ENCODE measurements around the gene TNRC6C. TPM values are rescaled to one million over a fixed set of nuclear protein-coding genes. Genes with fewer than 3 reads are reported as not detected.

TNRC6C gene
- total RNA-seq, 1 donor from 2014 or later = 28.7 TPM

DNA sequence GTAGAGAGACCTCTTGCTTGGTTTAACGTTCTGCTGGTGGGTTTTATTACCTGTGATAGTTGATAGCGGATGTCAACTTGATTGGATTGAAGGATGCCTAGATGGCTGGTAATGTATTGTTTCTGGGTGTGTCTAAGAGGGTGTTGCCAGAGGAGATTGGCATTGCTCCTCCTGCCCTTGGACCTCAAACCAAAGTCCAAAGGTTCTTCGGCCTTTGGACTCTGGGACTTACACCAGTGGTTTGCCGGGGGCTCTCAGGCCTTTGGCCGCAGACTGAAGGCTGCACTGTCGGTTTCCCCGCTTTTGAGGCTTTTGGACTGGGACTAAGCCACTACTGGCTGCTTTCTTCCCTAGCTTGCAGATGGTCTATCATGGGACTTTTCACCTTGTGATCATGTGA is 17.5 kb upstream of the TNRC6C start:
- peaks cover 34% of the 10 kb centered on the region for H3K27me3 Mint-ChIP-seq (ENCODE audit: unreplicated experiment)
- DNase-seq (ENCODE audit: extremely low spot score, unreplicated experiment) = no peak
- TF ChIP-seq, protein P1, sequence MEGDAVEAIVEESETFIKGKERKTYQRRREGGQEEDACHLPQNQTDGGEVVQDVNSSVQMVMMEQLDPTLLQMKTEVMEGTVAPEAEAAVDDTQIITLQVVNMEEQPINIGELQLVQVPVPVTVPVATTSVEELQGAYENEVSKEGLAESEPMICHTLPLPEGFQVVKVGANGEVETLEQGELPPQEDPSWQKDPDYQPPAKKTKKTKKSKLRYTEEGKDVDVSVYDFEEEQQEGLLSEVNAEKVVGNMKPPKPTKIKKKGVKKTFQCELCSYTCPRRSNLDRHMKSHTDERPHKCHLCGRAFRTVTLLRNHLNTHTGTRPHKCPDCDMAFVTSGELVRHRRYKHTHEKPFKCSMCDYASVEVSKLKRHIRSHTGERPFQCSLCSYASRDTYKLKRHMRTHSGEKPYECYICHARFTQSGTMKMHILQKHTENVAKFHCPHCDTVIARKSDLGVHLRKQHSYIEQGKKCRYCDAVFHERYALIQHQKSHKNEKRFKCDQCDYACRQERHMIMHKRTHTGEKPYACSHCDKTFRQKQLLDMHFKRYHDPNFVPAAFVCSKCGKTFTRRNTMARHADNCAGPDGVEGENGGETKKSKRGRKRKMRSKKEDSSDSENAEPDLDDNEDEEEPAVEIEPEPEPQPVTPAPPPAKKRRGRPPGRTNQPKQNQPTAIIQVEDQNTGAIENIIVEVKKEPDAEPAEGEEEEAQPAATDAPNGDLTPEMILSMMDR (IDR thresholded peaks at IDR 0.05) = no peak
- no peaks in the 10 kb centered on the region for H3K9me3 Mint-ChIP-seq (ENCODE audit: unreplicated experiment)
- no peak overlapping the region for H3K27ac Mint-ChIP-seq (ENCODE audit: unreplicated experiment)
- H3K36me3 Mint-ChIP-seq (ENCODE audit: unreplicated experiment) = no peaks in the 10 kb centered on the region
- peaks cover 5% of the 10 kb centered on the region for H3K4me1 Mint-ChIP-seq (ENCODE audit: unreplicated experiment)
- no peak overlapping the region for H3K4me3 Mint-ChIP-seq (ENCODE audit: unreplicated experiment)

DNA sequence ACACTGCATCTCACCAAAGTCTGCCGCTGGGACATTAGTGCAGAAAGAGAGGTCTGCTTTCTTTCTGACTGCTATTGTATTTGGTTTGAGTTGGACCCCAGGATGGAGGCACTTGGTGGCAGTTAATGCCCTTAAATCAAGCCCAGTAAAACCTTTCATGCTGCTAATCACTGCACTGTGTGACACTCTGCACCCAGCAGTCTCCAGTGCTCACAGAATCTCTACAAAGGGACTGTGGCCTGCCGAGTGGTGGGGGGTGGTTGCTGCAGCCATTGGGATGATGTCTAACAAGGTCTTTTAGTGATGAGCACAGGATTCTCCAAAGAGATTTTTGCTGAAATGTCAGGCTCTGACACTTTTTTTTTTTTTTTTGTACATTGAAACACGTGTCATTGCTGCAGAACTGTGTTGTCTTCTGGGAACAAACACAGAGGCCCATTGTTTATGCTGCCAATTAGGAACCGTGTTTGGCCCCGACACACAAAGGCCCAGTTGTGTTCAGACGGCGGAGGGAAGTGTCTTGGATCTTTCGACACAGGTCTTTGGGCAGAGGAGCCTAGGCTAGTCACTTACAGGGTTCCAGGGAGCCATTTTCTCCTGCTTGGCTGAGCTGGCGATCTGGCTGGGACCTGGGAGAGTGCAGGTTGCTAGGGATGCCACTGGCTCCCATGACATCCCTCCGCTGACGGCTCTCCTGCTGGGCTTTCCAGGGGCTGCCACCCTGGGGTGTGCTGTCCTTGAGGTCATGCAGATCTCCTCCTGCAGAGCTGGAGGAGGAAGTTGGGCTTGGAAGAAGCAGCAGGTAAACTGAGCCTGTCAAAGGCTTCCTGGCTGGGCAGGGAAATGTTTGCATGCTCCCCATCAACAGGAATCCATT is 16.2 kb upstream of the TNRC6C start:
- Mint-ChIP-seq H3K4me3 (ENCODE audit: unreplicated experiment) (no peak overlapping the region), H3K4me1 (ENCODE audit: unreplicated experiment) (peaks cover 5% of the 10 kb centered on the region), H3K9me3 (ENCODE audit: unreplicated experiment) (no peaks in the 10 kb centered on the region), H3K27ac (ENCODE audit: unreplicated experiment) (no peak overlapping the region), H3K36me3 (ENCODE audit: unreplicated experiment) (no peaks in the 10 kb centered on the region), H3K27me3 (ENCODE audit: unreplicated experiment) (peaks cover 22% of the 10 kb centered on the region)
- TF ChIP-seq, protein P1 (IDR thresholded peaks at IDR 0.05) = no peak
- no peak for DNase-seq (ENCODE audit: extremely low spot score, unreplicated experiment)

DNA sequence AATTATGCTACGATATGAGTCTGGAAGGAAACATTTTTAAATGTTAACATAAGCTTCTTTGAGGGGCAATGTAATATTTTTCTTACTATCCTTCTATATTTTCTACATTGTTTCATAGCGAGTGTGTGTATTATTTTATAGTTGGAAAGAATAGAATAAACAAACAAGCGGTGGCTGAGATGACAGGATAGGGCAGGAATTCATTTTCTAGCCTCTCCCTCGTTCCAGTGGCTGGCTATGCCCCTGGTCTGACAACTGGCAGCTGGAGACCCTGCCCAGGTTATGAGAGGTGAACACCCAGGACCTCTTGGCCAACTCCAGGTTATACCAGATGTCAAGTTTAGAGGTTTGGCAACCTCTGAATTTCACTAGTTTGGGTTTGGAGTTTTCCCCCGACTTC is 14.5 kb upstream of the TNRC6C start:
- H3K4me3 Mint-ChIP-seq (ENCODE audit: unreplicated experiment) = no peak overlapping the region
- DNase-seq (ENCODE audit: extremely low spot score, unreplicated experiment) = no peak
- H3K36me3 Mint-ChIP-seq (ENCODE audit: unreplicated experiment) = no peaks in the 10 kb centered on the region
- H3K9me3 Mint-ChIP-seq (ENCODE audit: unreplicated experiment) = peaks cover 6% of the 10 kb centered on the region
- H3K27ac Mint-ChIP-seq (ENCODE audit: unreplicated experiment) = no peak overlapping the region
- H3K4me1 Mint-ChIP-seq (ENCODE audit: unreplicated experiment) = peaks cover 5% of the 10 kb centered on the region
- peaks cover 16% of the 10 kb centered on the region for H3K27me3 Mint-ChIP-seq (ENCODE audit: unreplicated experiment)
- TF ChIP-seq, protein P1 (IDR thresholded peaks at IDR 0.05) = no peak

DNA sequence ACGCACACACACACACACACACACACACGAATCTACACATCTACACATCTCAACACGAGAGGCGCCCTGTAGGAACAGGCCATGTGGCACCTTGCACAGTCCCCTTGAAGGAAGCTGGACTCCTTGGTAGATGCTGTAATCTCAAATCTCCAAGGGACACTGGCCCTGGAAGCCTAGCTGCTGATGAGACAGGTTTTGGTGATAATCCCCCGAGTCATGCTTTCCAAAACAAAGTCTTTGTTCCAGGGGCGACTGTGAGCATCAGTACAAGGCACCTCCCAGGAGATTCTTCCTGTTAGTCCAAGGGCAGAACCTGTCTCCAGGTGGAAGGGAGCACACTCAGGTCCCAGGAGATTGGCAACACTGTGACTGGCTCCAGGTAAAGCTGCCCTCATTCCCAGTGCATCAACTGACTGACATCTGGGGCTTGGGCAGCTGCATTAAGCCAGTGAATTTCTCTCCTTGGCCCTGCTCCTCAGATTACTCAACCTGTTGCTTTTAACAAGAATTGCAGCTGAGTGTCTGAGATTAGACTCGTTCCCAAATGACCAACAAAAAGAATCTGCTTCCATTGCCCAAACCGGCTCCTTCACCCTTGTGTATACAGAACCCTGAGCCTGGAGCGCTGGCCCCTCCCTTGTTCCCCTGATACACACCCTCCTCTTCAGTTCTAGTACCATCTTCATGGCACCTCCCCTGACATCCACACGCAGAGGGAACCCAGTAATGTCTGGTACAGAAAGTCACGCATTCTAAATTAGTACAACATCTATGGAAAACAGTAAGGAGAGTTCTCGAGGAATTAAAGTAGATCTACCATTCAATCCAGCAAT is 13.9 kb upstream of the TNRC6C start:
- no peak overlapping the region for H3K4me3 Mint-ChIP-seq (ENCODE audit: unreplicated experiment)
- no peaks in the 10 kb centered on the region for H3K36me3 Mint-ChIP-seq (ENCODE audit: unreplicated experiment)
- H3K9me3 Mint-ChIP-seq (ENCODE audit: unreplicated experiment) = peaks cover 6% of the 10 kb centered on the region
- H3K27ac Mint-ChIP-seq (ENCODE audit: unreplicated experiment) = no peak overlapping the region
- TF ChIP-seq, protein P1 (IDR thresholded peaks at IDR 0.05) = no peak
- H3K27me3 Mint-ChIP-seq (ENCODE audit: unreplicated experiment) = peaks cover 16% of the 10 kb centered on the region
- DNase-seq (ENCODE audit: extremely low spot score, unreplicated experiment) = no peak
- peaks cover 5% of the 10 kb centered on the region for H3K4me1 Mint-ChIP-seq (ENCODE audit: unreplicated experiment)
